Stimulated activated CD4-positive, alpha-beta T cell treated with anti-CD3 and anti-CD28 coated beads, TNF-alpha, amount 100 ng/mL, for 48 hours (primary cell): ENCODE data around the gene A1BG.
"Not testable (repeated sequence)": the region's sequence is repeated elsewhere in the genome, so short reads cannot be mapped to it uniquely, and the experiment has no call there.

ENCODE experiments used
- DNase-seq, 3 donors: peaks; one replicate each; pipeline ENCODE4 v3.0.0-alpha.2; 2020; ENCODE audit warnings: low read depth in 3 of 3

The A1BG gene

DNA sequence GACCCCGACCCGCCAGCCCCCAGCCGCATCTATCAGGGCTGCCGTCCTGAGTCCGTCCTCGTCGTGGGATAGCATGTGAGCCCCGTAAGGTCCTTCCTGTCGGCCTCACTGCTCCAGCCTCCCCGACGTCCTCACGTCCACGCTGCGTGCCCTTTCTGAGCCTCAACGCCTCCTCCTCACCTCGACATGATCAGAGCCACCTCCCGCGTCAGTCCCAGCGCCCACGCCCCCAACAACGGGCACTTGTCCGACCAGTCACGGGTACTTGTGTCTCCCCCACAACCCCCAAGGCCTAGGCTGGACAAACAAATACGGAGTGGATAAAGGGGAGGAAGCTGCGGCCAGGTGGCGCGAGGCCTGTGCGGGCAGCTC lies 8.6 kb upstream of the A1BG start:
- DNase-seq: peak in 1 of 3 donors; percentile 32

DNA sequence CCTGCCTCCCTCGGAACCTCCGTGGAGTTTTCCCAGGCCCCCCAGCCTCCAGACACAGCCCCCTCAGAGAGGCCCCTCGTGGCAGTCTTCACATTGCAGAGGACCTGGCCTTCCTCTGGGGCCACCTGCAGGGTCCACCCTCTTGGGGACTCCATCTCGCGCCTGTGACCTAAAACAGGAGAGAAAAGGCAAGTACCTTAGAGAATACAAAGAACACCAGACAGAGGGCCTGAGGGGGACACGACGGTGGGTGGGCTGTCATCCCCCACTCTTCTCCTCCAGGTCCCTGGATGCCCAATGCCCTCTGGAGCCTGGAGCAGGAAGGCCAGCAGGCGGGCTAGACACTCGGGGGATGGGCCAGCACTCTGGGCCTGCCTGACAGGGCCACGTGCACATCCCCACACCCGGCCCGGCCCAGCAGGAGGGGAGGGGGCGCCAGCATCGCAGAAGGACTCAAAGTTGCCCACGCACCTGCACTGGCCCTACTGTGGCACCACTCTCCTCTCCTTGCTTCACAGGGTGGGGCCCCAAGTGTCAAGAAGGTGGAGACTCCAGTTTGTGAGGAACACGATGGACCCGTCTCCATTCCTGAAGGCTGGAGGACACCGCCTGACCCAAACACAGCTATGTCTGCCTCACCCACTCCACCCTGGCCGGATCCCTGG lies 4.3 kb upstream of the A1BG start:
- DNase-seq: no peak

DNA sequence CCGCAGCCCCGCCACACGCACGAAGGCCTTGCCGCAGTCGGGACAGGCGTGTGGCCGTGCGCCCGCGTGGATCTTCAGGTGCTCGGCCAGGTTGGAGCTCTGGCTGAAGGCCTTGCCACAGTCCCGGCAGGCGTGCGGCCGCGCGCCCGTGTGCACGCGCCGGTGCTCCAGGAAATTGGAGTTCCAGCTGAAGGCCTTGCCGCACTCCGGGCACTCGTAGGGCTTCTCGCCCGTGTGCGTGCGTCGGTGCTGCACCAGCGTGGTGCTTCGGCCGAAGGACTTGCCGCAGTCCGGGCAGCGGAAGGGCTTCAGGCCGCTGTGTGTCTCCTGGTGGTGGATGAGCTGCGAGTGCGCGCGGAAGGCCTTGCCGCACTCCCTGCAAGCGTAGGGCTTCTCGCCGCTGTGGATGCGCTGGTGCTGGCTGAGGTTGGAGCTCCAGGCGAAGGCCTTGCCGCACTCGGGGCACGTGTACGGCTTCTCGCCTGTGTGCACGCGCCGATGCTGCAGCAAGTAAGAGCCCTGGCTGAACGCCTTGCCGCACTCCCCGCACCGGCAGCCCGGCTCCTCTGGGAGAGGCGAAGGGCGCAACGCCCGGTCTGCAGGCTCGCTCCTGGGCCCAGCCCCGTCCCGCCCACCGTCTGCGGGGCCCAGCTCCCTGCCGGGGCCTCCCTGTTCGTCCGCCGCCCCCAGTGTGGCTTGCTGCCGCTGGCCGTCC lies 3.6 kb upstream of the A1BG start:
- no peak for DNase-seq

DNA sequence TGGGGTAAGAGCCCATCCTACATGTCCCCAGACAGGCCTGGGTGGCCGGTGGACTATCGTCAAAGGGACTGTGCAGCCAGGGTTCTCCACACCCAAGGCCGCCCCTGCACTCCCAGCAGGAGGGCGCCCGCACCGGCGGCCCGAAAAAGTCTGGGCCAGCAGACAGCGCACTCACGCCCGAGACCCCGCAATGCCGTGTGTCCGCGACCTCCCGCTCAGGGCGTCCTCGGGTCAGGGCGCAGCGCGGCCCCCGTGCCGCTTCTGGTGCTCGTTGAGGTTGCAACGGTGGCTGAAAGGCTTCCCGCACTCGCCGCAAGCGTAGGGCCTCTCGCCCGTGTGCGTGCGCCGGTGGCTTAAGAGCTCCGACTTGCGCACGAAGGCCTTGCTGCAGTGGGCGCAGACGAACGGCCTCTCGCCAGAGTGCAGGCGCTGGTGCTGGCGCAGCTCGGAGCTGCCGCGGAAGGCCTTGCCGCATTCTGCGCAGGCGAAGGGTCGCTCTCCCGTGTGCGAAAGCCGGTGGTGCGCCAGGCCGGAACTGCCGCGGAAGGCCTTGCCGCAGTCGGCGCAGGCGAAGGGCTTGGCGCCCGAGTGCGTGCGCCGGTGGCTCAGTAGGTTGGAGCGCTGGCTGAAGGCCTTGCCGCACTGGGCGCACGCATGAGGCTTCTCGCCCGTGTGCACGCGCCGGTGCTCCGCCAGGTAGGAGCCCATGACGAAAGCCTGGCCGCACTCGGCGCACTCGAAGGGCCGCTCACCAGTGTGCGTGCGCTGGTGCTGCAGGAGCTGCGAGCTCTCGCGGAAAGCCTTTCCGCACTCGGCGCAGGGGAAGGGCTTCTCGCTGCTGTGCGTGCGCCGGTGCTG lies 2.8 kb upstream of the A1BG start:
- DNase-seq: no peak

DNA sequence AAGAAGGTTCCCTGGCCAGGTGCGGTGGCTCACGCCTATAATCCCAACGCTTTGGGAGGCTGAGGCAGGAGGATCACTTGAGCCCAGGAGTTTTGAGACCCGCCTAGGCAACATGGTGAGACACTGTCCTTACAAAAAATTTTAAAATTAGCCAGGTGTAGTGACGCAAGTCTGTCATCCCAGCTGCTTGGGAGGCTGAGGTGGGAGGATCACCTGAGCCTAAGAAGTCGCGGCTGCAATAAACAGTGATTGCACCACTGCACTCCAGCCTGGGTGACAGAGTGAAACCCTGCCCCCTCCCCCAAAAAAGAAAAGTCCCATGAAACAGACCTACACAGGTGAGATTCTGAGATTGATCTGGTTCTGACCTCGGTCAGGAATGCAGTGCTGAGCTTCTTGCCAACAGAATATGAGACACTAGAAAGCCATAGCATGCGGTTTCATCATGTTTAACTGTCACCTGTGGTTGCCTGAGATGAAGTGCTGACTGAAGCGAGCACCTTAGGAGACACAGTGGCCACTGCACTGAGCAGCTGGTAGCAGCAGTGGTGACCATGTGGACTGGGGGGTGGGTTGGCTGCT lies 2.0 kb upstream of the A1BG start:
- no peak for DNase-seq

DNA sequence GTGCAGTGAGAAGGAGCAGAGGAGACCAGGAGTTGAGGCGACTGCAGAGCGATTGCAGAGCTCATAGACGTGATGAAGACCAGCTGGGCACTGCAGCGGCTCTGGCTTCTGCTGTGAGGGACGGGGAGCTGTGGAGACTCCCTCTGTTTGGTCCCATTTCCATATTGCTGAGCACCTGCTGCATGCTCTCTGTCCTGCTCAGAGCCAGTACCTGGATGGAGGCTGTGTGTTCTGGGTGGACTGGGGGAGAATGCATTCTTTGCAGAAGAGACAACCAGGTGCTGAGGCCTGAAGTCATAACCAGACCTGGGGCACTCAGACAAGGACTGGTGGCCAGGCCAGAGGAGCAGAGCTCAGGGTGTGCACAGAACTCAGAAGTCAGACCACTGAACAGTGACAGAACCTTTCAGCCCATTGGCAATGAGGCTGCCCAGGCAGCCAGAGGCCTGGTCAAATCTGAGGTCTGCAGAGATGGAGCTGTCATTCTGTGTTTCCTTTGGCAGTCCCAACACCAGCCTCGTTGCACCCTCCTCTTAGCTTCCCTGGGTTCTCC lies 1.3 kb upstream of the A1BG start:
- DNase-seq: no peak

DNA sequence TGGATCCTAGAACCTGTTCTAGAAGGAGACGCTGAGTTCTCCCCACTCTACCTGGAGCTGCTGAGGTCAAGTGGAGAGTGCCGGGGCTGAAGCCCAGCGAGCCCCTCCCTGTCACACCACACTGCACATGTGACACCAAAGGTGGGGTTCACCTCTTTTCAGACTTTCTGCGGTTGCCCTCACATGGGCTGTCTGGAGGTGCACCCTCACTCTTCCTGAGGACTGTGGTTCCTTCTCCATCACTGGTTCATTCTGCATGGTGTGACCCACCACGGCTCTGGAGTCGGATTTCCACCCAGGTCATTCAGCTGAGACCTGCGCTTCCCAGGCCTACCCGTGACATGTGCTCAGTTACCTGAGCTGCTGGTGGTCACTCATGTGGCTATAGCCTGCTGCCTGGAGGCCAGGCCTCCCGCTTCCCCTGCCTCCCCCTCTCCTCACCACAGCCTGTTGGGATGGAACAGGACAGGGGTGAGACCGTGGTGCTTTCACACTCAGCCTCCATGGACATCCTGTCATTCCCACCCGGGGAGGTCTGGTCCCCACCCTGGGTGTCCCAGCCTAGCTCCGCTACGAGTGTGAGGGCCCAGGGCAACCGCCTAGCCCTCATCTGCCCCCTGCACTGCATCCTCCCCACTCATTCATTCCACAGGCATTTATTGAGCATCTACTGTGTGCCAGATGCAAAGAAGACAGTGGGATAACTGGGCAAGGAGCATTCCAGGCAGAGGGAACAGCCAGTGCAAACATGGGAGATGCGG lies 605 bp upstream of the A1BG start:
- DNase-seq: no peak

DNA sequence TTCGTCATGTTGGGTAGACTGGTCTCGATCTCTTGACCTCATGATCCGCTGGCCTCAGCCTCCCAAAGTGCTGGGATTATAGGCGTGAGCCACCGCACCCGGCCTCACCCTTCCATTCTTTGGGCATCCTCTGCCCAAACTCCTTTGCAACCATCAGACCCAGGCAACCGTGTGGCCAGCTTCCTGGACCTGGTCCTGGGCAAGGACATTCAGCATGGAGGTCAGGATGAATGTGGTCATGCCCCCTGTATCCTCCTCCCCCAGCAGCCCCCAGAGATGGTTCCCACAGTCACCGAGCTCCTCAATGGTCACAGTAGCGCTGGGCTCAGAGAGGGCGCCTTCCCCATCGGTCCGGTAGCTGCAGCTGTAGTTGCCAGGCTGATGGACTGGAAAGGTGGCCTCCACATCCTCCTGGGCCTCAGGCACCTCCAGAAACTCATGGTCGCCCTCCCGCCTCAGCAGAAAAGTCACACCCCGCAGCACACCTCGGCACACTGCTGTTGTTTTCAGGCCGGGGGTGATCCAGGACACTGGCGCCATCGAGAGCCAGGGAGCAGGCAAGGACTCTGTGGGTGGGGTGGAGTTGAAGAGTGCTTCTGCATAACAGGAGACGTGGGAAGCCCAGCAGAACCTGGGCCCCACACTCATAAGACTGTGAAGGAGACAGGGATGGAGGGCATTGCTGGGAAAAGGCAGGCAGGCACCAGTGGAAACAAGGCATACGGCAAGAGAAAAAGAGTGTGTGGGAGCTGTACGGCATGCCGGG lies 1.1 kb downstream of the A1BG start:
- no peak for DNase-seq

DNA sequence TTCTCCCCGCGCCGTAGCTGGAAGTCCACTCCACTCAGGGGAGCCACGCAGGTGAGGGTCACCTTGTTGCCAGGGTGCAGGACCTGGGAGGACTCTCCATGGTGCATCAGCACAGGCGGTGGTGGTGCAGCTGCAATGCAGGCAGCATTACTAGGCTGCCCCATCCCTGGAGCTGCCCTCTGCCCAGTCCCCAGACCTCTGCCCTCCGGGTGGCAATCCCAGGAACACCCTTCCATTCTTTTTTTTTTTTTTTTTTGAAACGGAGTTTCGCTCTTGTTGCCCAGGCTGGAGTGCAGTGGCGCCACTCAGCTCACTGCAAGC lies 1.8 kb downstream of the A1BG start:
- DNase-seq: no peak

DNA sequence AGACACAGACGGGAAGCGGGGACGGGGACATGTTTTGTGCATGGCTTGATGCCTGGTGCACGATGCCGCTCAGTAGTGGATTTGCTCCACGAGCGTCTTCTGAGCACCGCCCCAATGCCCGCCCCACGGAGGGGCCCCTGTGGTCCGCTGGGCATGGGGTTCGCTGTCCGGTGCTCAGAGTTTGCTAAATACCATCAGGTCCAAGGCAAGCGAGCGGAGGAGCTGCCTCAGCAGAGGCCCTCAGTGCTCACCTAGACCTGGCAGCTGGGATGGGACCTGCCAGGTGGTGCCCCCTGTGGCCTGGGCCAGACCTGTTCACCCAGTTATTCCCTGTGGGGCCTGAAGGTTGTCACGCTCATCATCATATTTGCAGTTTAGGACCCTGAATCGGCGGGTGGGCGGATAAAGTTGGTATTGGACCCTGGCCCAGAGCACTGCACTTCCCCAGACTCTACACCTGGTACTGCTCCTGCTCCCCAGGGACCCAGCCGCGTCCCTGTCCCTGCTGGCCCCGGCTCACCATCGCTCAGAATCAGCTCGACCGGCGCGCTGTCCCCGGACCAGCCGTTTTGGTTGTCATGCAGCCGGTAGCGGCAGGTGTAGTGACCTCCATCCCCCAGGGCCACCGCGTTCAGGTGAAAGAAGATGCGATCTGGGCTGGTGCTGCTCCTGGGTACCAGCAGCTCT lies 2.3 kb downstream of the A1BG start:
- no peak for DNase-seq

DNA sequence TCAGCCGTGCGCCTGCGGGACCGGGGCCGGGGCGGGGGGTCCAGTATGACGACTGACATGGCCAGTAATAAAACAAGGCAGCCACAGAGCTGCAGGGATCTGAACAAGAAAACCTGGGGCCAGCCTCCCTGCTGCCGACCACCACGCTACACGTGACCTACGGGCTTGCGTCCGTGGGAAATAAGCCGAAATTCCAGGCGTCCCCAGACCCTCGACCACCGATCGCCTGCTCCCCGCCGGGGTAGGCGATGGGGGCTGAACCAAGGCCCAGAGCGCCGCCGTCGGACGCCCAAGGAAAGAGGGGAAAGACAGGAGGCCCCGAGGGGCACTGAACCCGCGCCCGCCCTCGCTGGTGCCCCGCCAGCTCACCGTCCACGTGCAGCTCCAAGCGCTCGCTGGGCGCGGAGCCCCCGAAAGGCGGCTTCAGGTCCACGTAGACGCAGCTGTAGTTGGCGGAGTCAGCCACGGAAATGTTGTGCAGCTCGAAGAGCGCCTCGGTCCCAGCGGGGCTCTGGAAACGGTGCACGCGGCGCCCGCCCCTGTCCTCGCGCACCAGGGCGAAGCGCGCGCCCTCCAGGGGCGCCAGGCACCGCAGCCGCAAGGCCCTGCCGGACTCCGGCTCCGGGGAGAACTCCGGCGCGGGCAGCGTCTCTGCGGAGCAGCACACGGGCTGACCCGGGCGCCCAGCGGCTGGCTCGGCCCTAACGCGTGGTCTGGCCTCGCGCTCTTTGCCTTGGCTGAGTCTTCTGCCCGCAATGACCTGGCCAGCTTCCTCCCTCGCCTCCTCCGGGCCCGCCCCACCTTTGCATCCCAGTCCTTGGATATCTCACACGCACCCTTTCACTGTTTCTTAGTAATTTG lies 3.1 kb downstream of the A1BG start:
- DNase-seq: no peak

DNA sequence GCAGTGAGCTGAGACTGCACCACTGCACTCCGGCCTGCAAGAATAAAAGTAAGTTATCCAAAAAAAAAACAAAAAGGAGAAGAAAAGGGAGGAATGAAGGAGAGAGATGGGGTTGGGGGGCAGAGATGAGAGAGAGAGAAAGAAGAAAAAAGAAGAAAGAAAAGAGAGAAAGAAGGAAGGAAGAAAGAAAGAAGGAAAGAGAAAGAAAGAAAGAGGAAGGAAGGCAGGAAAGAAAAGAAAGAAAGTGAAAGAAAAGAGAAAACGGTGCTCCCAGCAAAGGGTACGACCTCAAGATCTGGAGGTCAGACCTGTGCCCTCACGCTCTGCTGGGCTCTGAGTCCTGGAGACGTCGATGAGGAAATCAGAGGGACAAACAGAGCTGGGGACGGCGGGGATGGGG lies 3.7 kb downstream of the A1BG start:
- no peak for DNase-seq

DNA sequence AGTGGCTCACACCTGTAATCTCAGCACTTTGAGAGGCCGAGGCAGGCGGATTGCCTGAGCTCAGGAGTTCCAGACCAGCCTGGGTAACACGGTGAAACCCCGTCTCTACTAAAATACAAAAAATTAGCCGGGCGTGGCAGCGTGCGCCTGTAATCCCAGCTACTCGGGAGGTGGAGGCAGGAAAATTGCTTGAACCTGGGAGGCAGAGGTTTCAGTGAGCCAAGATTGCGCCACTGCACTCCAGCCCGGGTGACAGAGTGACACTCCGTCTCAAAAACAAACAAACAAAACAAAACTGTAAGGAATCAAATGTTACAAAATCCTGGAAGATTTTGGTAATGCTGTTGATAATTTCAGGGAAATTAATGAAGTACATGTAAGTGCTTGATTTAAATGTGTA lies 5.2 kb downstream of the A1BG start:
- not testable (repeated sequence) for DNase-seq

DNA sequence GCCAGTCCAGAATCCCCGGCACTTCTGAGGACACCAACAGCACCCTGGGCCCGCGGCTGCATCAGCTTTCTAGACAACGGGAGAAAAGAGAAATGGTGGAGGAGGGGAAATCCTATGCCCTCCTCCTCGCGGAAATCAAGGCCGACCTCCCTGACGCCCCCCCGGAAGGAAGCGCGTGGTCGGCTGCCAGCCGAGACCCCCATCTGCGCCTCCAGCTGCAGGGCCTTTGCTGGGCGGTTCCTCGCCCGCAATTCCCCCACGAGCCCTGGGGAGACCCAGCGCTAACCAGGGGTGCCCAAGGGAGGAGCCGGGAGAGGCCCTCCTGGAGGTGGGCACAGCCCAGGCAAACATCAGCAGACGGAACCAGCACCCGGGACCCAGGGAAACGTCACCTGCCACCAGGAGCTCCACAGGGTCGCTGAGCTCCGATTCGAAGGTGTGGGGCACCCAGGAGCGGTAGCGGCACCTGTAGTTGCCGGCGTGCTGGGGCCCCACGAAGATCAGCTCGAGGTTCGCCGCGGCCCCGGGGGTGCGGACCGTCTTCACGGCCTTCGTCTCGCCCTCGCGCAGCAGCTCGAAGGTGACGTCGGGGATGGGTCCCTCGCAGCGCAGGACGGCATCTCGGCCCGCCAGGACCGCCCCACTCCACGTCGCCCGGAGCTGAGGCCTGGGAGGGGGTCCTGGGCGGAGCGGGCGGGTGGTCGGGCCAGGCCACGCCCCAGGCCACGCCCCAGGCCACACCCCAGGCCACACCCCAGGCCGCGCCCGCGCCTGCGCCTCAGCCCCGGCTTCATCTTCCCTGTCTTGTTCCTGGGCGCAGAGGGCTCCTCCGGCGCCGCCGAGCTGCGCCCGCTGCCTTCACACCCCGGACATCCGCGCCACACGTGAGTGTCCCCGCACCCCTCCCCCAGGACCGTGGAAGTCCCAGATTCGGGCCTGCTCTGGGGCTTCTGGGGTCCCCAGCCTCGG lies 6.0 kb downstream of the A1BG start:
- peak in 2 of 3 donors; percentile 38 to 46 for DNase-seq

DNA sequence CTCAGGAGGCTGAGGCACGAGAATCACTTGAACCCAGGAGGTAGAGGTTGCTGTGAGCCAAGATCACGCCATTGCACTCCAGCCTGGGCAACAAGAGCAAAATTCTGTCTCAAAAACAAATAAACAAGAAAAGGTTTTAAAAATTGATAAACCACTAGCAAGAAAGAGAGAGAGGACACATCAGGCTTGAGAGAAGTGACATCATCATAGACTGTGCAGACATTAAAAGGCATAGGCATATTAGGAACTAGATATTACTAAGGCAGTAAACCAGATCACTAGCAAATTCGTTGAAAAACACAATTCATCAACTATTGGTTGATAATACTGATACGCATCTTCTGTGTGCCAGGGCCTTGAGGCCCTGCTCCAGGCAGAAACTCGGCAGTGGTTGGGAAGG lies 7.7 kb downstream of the A1BG start:
- DNase-seq: no peak

DNA sequence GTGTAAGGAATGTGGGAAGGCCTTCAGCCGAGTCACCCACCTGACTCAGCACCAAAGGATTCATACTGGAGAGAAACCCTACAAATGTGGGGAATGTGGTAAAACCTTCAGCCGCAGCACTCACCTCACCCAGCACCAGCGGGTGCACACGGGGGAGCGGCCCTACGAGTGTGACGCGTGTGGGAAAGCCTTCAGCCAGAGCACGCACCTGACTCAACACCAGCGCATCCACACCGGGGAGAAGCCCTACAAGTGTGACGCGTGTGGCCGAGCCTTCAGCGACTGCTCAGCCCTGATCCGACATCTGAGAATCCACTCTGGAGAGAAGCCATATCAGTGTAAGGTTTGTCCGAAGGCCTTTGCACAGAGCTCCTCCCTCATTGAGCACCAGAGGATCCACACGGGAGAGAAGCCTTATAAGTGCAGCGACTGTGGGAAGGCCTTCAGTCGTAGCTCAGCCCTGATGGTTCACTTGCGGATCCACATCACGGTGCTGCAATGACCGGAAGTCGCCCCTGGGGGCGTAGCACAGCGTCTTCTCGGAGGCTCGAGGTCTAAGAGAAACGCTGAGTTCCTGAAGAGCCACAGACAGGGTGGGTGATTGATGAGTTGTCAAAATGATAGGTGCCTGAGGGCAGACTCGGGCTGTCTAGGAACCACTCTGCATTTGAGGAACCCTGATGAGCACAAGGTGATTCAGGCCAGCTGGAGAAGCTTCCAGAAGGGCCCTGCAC lies 14.3 kb downstream of the A1BG start:
- DNase-seq: no peak

DNA sequence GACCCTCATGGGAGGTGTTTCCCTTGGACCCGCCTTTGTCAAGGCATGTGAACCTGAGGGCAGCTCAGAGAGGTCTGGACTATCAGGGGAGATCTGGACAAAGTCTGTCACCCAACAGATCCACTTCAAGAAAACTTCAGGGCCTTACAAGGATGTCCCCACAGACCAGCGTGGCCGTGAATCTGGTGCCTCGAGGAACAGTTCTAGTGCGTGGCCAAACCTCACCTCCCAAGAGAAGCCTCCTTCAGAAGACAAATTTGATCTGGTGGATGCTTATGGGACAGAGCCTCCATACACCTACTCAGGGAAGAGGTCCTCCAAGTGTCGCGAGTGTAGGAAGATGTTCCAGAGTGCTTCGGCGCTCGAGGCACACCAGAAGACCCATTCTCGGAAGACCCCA lies 15.0 kb downstream of the A1BG start:
- DNase-seq: no peak
